Measurements from ENCODE around the gene ASB17.
"Not testable (repeated sequence)": the region's sequence is repeated elsewhere in the genome, so short reads cannot be mapped to it uniquely, and the experiment has no call there.

Gene ASB17

GRCh38 chr1:75932304-75932703, at the start of gene ASB17:
TSS of gene ASB17 (minus strand) at chr1:75932404. CDS start at chr1:75932291, 113 bp downstream.
- DNase-seq: no peak

GRCh38 chr1:75980972-75981897, 49.0 kb upstream of the ASB17 start:
- DNase-seq: no peak

GRCh38 chr1:75970631-75971030, 38.4 kb upstream of the ASB17 start:
- no peak for DNase-seq

- DNase-seq: no peak
These were observed 37.3 kb upstream of the ASB17 start for GRCh38 chr1:75969550-75969949.

GRCh38 chr1:75967719-75968118, 35.5 kb upstream of the ASB17 start:
- no peak for DNase-seq

GRCh38 chr1:75964760-75965408, 32.7 kb upstream of the ASB17 start:
- no peak for DNase-seq

- not testable (repeated sequence) for DNase-seq
These were observed 32.0 kb upstream of the ASB17 start for GRCh38 chr1:75964110-75964759.

GRCh38 chr1:75954586-75954985, 22.4 kb upstream of the ASB17 start:
- no peak for DNase-seq

- DNase-seq: no peak
These were observed 21.3 kb upstream of the ASB17 start for GRCh38 chr1:75953461-75953860.

GRCh38 chr1:75952016-75952415, 19.8 kb upstream of the ASB17 start:
- DNase-seq: no peak

GRCh38 chr1:75950176-75950575, 18.0 kb upstream of the ASB17 start:
- DNase-seq: no peak

- not testable (repeated sequence) for DNase-seq
These were observed 10.8 kb upstream of the ASB17 start for GRCh38 chr1:75943037-75943436.

GRCh38 chr1:75937034-75937433, 4.8 kb upstream of the ASB17 start:
- no peak for DNase-seq

- no peak for DNase-seq
These were observed 9.5 kb downstream of the ASB17 start for GRCh38 chr1:75922698-75923097.

- DNase-seq: no peak
These were observed 15.4 kb downstream of the ASB17 start for GRCh38 chr1:75916834-75917233.

GRCh38 chr1:75908717-75909152, 23.5 kb downstream of the ASB17 start:
- no peak for DNase-seq

- no peak for DNase-seq
These were observed 30.8 kb downstream of the ASB17 start for GRCh38 chr1:75901371-75901770.

- no peak for DNase-seq
These were observed 47.8 kb downstream of the ASB17 start for GRCh38 chr1:75884437-75884836.

GRCh38 chr1:75879985-75880384, 52.2 kb downstream of the ASB17 start:
- DNase-seq: no peak

GRCh38 chr1:75870951-75871350, 61.3 kb downstream of the ASB17 start:
- no peak for DNase-seq

All from activated naive CD4-positive, alpha-beta T cell treated with Interleukin-2 at 50 U/mL for 16 hours (primary cell).